Hepatocyte (in vitro differentiated cells): ENCODE results near the gene SNRNP70. TPM values are rescaled to one million over a fixed set of nuclear protein-coding genes. Genes with fewer than 3 reads are reported as not detected.

Experiments used
- DNase-seq: peaks from one replicate; pipeline ENCODE4 v3.0.0-alpha.2; 2016; ENCODE audit warnings: low spot score
- H2AFZ ChIP-seq: fragments of 200-600 bp; sonication (generic); 2 replicates; pipeline ENCODE4 v1.6.0; 2016; ENCODE audit warnings: antibody characterized with exemption, mild to moderate bottlenecking
- H3K27ac ChIP-seq: fragments of 200-600 bp; sonication (generic); 2 replicates; pipeline ENCODE4 v1.5.1; 2016; ENCODE audit warnings: mild to moderate bottlenecking
- H3K27me3 ChIP-seq: fragments of 200-600 bp; sonication (generic); 2 replicates; pipeline ENCODE4 v1.6.1; 2016
- H3K36me3 ChIP-seq: fragments of 200-600 bp; sonication (generic); replicated peaks from 2 replicates; pipeline ENCODE4 v1.5.1; 2016; ENCODE audit warnings: low read depth; ENCODE audit not compliant: insufficient read depth
- H3K4me1 ChIP-seq: fragments of 200-600 bp; sonication (generic); 2 replicates; pipeline ENCODE4 v1.5.1; 2016; ENCODE audit warnings: mild to moderate bottlenecking, moderate library complexity; ENCODE audit not compliant: insufficient read depth
- H3K4me2 ChIP-seq: fragments of 200-600 bp; sonication (generic); 2 replicates; pipeline ENCODE4 v1.6.0; 2016
- H3K4me3 ChIP-seq: fragments of 200-600 bp; sonication (generic); 2 replicates; pipeline ENCODE4 v1.5.1; 2016; ENCODE audit warnings: mild to moderate bottlenecking
- H3K79me2 ChIP-seq: fragments of 200-600 bp; sonication (generic); 2 replicates; pipeline ENCODE4 v1.6.0; 2017; ENCODE audit warnings: mild to moderate bottlenecking
- H3K9me2 ChIP-seq: fragments of 200-600 bp; sonication (generic); replicated peaks from 2 replicates; pipeline ENCODE4 v1.6.0; 2017; ENCODE audit warnings: mild to moderate bottlenecking; ENCODE audit not compliant: insufficient read depth
- H3K9me3 ChIP-seq: fragments of 200-600 bp; sonication (generic); 2 replicates; pipeline ENCODE4 v1.5.1; 2016; ENCODE audit warnings: low read depth, mild to moderate bottlenecking
- H4K20me1 ChIP-seq: fragments of 200-600 bp; sonication (generic); 2 replicates; pipeline ENCODE4 v1.6.0; 2016; ENCODE audit warnings: mild to moderate bottlenecking; ENCODE audit not compliant: insufficient read depth, poor library complexity, severe bottlenecking
- CTCF ChIP-seq: fragments of 200-600 bp; sonication (generic); IDR thresholded peaks from 2 replicates; pipeline ENCODE4 v1.5.1; 2016; ENCODE audit warnings: antibody characterized with exemption, mild to moderate bottlenecking; ENCODE audit not compliant: poor library complexity
- EZH2 ChIP-seq: fragments of 200-600 bp; sonication (generic); IDR thresholded peaks from 2 replicates; pipeline ENCODE4 v1.6.1; 2016; ENCODE audit warnings: antibody characterized with exemption, mild to moderate bottlenecking, borderline replicate concordance
- EZH2phosphoT487 ChIP-seq: fragments of 200-600 bp; sonication (generic); IDR thresholded peaks from one replicate; pipeline ENCODE4 v1.6.1; 2018; ENCODE audit warnings: antibody characterized with exemption, mild to moderate bottlenecking, low read depth, moderate library complexity; ENCODE audit not compliant: unreplicated experiment, severe bottlenecking
- whole genome bisulfite sequencing: methylation state at CpG from one replicate; pipeline ENCODE4 v1.1.6; 2016; ENCODE audit warnings: low lambda C conversion rate; ENCODE audit errors: missing lambda C conversion rate; 5-methylcytosine and 5-hydroxymethylcytosine counted together
- polyA plus RNA-seq: library from polyadenylated mRNA; unstranded; fragments of >200 nt; fragmentation: Nextera tagmentation; extraction: Ambion mirVana; gene quantifications from 2 replicates; pipeline ENCODE4 v1.2.1, GENCODE V29; 2016
- total RNA-seq: library from RNA; depleted of rRNA; stranded (reverse); fragments of >200 nt; gene quantifications from 2 replicates; pipeline ENCODE4 v1.2.3, GENCODE V29; 2014

Gene SNRNP70
- total and polyA plus RNA-seq, 2 experiments from 2014 or later, result 190 to 248 TPM

- Histone ChIP-seq H3K4me3 (no peak overlapping the region), H3K9me2 (no peaks in the 10 kb centered on the region), H3K27ac (no peak overlapping the region), H4K20me1 (no peaks in the 10 kb centered on the region), H2AFZ (no peak overlapping the region), H3K79me2 (no peaks in the 10 kb centered on the region), H3K4me2 (peak overlapping the region; percentile 79), H3K9me3 (no peaks in the 10 kb centered on the region), H3K27me3 (no peaks in the 10 kb centered on the region), H3K4me1 (no peaks in the 10 kb centered on the region), H3K36me3 (no peaks in the 10 kb centered on the region)
- no peak for DNase-seq
- no peak for TF ChIP-seq CTCF
- no peak for TF ChIP-seq EZH2phosphoT487
- TF ChIP-seq EZH2, result no peak
- 89% methylated on average over 13 of the region's 15 CpGs for WGBS
Observed at GRCh38 chr19:49128545-49129237, 43.4 kb downstream of the SNRNP70 start.

GRCh38 chr19:49129238-49129583 is 44.0 kb downstream of the SNRNP70 start:
- WGBS, result 81% methylated on average over 15 of the region's 16 CpGs
- H3K4me2 ChIP-seq, result no peak overlapping the region

GRCh38 chr19:49130325-49130724 is 45.1 kb downstream of the SNRNP70 start:
- Histone ChIP-seq H3K27me3 (no peaks in the 10 kb centered on the region), H3K4me1 (no peaks in the 10 kb centered on the region), H3K9me2 (no peaks in the 10 kb centered on the region), H3K36me3 (no peaks in the 10 kb centered on the region), H3K79me2 (no peaks in the 10 kb centered on the region), H4K20me1 (no peaks in the 10 kb centered on the region), H3K4me2 (no peak overlapping the region), H3K9me3 (no peaks in the 10 kb centered on the region), H3K27ac (no peak overlapping the region), H3K4me3 (no peak overlapping the region), H2AFZ (no peak overlapping the region)
- 97% methylated on average over 24 of the region's 24 CpGs for WGBS
- TF ChIP-seq CTCF (no peak), EZH2 (no peak), EZH2phosphoT487 (no peak)
- DNase-seq, result no peak

More at GRCh38 chr19:49129238-49129583, 44.0 kb downstream of the SNRNP70 start:
- Histone ChIP-seq H3K4me1 (no peaks in the 10 kb centered on the region), H3K36me3 (no peaks in the 10 kb centered on the region), H3K4me3 (no peak overlapping the region), H4K20me1 (no peaks in the 10 kb centered on the region), H3K79me2 (no peaks in the 10 kb centered on the region), H3K9me2 (no peaks in the 10 kb centered on the region), H3K27ac (no peak overlapping the region), H3K9me3 (no peaks in the 10 kb centered on the region), H2AFZ (no peak overlapping the region), H3K27me3 (no peaks in the 10 kb centered on the region)
- TF ChIP-seq CTCF (no peak), EZH2 (no peak), EZH2phosphoT487 (no peak)
- DNase-seq, result no peak
